Suprapubic skin (tissue), 4 donors: ENCODE data around the gene IPPK. TPM values are rescaled to one million over a fixed set of nuclear protein-coding genes. Genes with fewer than 3 reads are reported as not detected.

ENCODE experiments used
- DNase-seq, 2 donors: peaks; one replicate each; pipeline ENCODE4 v3.0.0-alpha.2; 2019; ENCODE audit warnings: low spot score in 2 of 2
- H3K27ac ChIP-seq: fragments of 200-600 bp; sonication (generic); one replicate; pipeline ENCODE4 v1.5.1; 2019
- H3K27me3 ChIP-seq: fragments of 200-600 bp; sonication (generic); one replicate; pipeline ENCODE4 v1.5.1; 2019
- H3K36me3 ChIP-seq: fragments of 200-600 bp; sonication (generic); one replicate; pipeline ENCODE4 v1.5.1; 2019
- H3K4me1 ChIP-seq: fragments of 200-600 bp; sonication (generic); one replicate; pipeline ENCODE4 v1.5.1; 2019
- H3K4me3 ChIP-seq: fragments of 200-600 bp; sonication (generic); one replicate; pipeline ENCODE4 v1.5.1; 2019; ENCODE audit warnings: mild to moderate bottlenecking
- H3K9me3 ChIP-seq: fragments of 200-600 bp; sonication (generic); one replicate; pipeline ENCODE4 v1.5.1; 2019
- EP300 ChIP-seq: sonication (generic); formaldehyde crosslinking; IDR thresholded peaks from one replicate; pipeline ENCODE4 v1.6.1; 2017; ENCODE audit warnings: antibody characterized with exemption
- POLR2A ChIP-seq, 2 donors: fragments of 450-650 bp; IDR thresholded peaks; one replicate each; pipeline ENCODE4 v1.6.1; 2017; ENCODE audit warnings: antibody characterized with exemption in 2 of 2, mild to moderate bottlenecking in 2 of 2, moderate library complexity in 2 of 2
- POLR2AphosphoS5 ChIP-seq, 3 donors: sonication (generic); formaldehyde crosslinking; IDR thresholded peaks; one replicate each; pipeline ENCODE4 v1.6.1; 2017; ENCODE audit warnings: antibody characterized with exemption in 3 of 3
- WGBS: methylation state at CpG from one replicate; pipeline ENCODE4 v1.1.5; 2018; 5-methylcytosine and 5-hydroxymethylcytosine counted together
- total RNA-seq, 4 donors: library from RNA; depleted of rRNA; stranded (reverse); fragments of >200 nt; gene quantifications; one replicate each; pipeline ENCODE4 v1.1.0, GENCODE V29; 2016
- TF ChIP-seq, protein P1 (sequence below), 2 donors: fragments of 200-600 bp in 1 of 2; fragments of 450-650 bp in 1 of 2; sonication (generic) in 1 of 2; IDR thresholded peaks; one replicate each; pipeline ENCODE4 v1.5.1; 2016 to 2019; ENCODE audit warnings: antibody characterized with exemption in 2 of 2, mild to moderate bottlenecking in 1 of 2, moderate library complexity in 1 of 2

The IPPK gene
- total RNA-seq, 4 donors from 2014 or later = 45.0 to 53.6 (median 50.0) TPM

DNA sequence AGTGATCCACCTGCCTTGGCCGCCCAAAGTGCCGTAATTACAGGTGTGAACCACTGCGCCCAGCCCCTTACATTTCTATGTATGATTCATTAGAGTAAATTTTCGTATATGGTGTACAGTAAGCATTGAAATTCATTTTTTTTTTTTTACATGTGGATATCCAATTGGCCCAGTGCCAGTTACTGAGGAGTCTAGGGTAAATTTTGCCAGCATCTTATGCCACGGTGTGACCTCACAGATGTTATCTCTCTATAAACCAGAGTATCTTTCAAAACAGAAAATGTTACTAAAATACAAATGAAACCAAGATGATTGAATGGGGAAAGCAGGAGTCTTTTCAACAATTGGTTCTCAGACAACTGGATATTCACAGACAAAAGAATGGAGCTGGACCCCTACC lies 64.7 kb downstream of the IPPK start:
- H3K9me3 ChIP-seq = no peaks in the 10 kb centered on the region
- 59% methylated on average over 5 of the region's 5 CpGs for WGBS
- DNase-seq = no peak
- no peaks in the 10 kb centered on the region for H3K27me3 ChIP-seq
- H3K36me3 ChIP-seq = no peaks in the 10 kb centered on the region
- no peak overlapping the region for H3K27ac ChIP-seq
- TF ChIP-seq POLR2A (IDR thresholded peaks at IDR 0.05) (no peak), EP300 (no peak), POLR2AphosphoS5 (IDR thresholded peaks at IDR 0.05) (no peak)
- TF ChIP-seq, protein P1, sequence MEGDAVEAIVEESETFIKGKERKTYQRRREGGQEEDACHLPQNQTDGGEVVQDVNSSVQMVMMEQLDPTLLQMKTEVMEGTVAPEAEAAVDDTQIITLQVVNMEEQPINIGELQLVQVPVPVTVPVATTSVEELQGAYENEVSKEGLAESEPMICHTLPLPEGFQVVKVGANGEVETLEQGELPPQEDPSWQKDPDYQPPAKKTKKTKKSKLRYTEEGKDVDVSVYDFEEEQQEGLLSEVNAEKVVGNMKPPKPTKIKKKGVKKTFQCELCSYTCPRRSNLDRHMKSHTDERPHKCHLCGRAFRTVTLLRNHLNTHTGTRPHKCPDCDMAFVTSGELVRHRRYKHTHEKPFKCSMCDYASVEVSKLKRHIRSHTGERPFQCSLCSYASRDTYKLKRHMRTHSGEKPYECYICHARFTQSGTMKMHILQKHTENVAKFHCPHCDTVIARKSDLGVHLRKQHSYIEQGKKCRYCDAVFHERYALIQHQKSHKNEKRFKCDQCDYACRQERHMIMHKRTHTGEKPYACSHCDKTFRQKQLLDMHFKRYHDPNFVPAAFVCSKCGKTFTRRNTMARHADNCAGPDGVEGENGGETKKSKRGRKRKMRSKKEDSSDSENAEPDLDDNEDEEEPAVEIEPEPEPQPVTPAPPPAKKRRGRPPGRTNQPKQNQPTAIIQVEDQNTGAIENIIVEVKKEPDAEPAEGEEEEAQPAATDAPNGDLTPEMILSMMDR (IDR thresholded peaks at IDR 0.05) = no peak
- no peak overlapping the region for H3K4me3 ChIP-seq
- H3K4me1 ChIP-seq = peaks cover 64% of the 10 kb centered on the region

DNA sequence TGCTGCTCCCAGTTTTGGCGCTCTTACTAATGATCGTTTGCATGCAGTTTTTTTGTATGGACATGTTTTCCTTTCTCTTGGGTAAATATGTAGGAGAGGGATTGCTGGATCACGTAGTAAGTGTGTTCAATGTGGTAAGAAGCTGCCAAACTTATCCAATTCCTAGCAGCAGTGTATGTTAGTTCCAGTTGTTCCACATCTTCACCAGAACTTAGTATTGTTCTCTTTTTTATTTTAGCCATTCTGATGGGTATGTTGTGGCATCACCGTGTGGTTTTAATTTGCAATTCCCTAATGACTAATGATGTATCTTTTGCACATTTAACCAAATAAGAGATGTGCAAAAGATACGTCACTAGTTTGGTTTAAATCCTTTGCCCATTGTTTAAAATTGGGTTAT lies 65.9 kb downstream of the IPPK start:
- peaks cover 67% of the 10 kb centered on the region for H3K4me1 ChIP-seq
- no peak for DNase-seq
- H3K27ac ChIP-seq = peak overlapping the region; percentile 90
- H3K4me3 ChIP-seq = no peak overlapping the region
- WGBS = 64% methylated on average over 5 of the region's 5 CpGs
- no peaks in the 10 kb centered on the region for H3K36me3 ChIP-seq
- no peaks in the 10 kb centered on the region for H3K27me3 ChIP-seq
- no peaks in the 10 kb centered on the region for H3K9me3 ChIP-seq
- TF ChIP-seq POLR2AphosphoS5 (IDR thresholded peaks at IDR 0.05) (no peak), EP300 (no peak), POLR2A (IDR thresholded peaks at IDR 0.05) (no peak)
- TF ChIP-seq, protein P1 (IDR thresholded peaks at IDR 0.05) = no peak

DNA sequence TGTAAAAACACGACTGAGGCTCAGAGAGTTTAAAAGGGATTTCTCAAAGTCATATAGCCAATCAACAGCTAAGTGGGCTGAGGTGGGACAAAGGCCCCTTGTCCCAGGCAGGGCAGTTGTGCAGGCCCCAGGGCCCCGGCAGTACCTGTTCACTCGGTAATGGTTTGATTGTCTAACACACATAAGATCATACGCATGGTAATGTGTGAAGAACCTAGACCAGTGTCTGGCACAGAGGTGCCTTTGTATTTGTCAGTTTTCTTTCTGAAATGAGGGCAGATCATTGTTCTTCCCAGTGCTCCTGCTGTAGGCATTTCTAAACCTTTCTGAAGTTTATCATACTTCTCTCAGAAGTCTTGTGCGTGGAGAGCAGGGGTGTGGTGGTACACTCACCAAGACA lies 66.8 kb downstream of the IPPK start:
- no peak for DNase-seq

DNA sequence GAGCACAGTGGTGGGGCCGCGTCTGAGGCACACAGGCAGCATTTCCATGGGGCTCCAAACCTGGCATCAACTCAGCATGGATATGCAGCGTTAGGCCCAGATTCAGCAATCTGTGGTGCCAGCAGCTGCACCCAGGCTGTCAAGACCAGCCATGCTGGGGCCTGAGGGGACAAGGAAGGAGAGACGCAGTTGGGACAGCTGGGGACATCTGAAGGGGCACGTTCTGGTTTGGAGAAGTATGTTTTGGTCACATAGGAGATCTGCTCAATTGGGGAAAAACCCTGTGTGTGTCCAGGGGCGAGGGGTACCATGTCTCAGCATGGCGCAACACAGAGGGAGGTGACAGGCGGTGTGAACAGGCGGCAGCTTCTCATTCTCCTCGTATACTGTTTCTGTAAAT lies 67.5 kb downstream of the IPPK start:
- Histone ChIP-seq H3K36me3 (no peaks in the 10 kb centered on the region), H3K4me1 (peaks cover 67% of the 10 kb centered on the region), H3K27me3 (no peaks in the 10 kb centered on the region), H3K27ac (peak overlapping the region; percentile 90), H3K9me3 (no peaks in the 10 kb centered on the region), H3K4me3 (no peak overlapping the region)
- 78% methylated on average over 9 of the region's 10 CpGs for WGBS
- TF ChIP-seq, protein P1 (IDR thresholded peaks at IDR 0.05) = no peak
- TF ChIP-seq EP300 (no peak), POLR2A (IDR thresholded peaks at IDR 0.05) (no peak), POLR2AphosphoS5 (IDR thresholded peaks at IDR 0.05) (no peak)
- no peak for DNase-seq

More for the DNA sequence above, 66.8 kb downstream of the IPPK start:
- Histone ChIP-seq H3K4me1 (peaks cover 67% of the 10 kb centered on the region), H3K27me3 (no peaks in the 10 kb centered on the region), H3K9me3 (no peaks in the 10 kb centered on the region), H3K27ac (peak overlapping the region; percentile 90), H3K36me3 (no peaks in the 10 kb centered on the region), H3K4me3 (no peak overlapping the region)
- 49% methylated on average over 5 of the region's 5 CpGs for WGBS
- no peak for TF ChIP-seq EP300

DNA sequence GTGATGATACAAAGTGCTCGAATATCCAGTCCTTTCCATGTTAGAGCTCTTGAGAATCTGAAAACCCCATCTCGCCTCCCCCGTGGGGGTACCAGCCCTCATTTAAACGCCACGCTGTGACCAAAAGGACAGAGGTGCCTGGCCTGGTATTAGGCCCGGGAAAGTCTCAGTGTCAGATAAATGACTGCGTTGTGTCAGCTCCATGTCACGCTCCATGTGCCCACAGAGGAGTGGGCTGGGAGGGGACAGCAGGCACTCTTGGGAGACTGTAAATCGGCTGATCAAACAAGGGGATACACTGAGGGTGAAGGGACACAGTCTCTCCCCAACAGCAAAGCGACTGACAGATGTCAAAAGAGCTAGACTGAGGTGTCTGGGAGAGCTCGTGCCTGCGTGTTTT lies 68.5 kb downstream of the IPPK start:
- Histone ChIP-seq H3K4me1 (peaks cover 58% of the 10 kb centered on the region), H3K36me3 (no peaks in the 10 kb centered on the region), H3K27me3 (no peaks in the 10 kb centered on the region), H3K4me3 (peak overlapping the region; percentile 31), H3K27ac (peak overlapping the region; percentile 90), H3K9me3 (no peaks in the 10 kb centered on the region)
- WGBS = 59% methylated on average over 12 of the region's 12 CpGs
- no peak for TF ChIP-seq EP300
- TF ChIP-seq, protein P1 (IDR thresholded peaks at IDR 0.05) = no peak
- TF ChIP-seq POLR2AphosphoS5 (IDR thresholded peaks at IDR 0.05) = no peak
- TF ChIP-seq POLR2A (IDR thresholded peaks at IDR 0.05) = no peak
- DNase-seq = no peak
